A549 (cell line): ENCODE results near the gene IRF2BPL. TPM values are rescaled to one million over a fixed set of nuclear protein-coding genes. Genes with fewer than 3 reads are reported as not detected.

ENCODE experiments used
- ATAC-seq, 2 experiments: fragments of 200-7000 bp in 1 of 2; fragments of >200 bp in 1 of 2; cut with Nextera tagmentation in 1 of 2; cut with Tn5 transposase in 1 of 2; 3 replicates each; pipeline versions ENCODE4 v1.8.0 to v1.9.1; 2018 to 2020; ENCODE audit warnings: mild to moderate bottlenecking in 1 of 2, moderate library complexity in 1 of 2
- CTCF ChIA-PET: fragments of 300-600 bp; sonication (Branson Sonifier 250); formaldehyde crosslinking; extraction: SDS; loops from one replicate; lab custom pipeline; 2021; ENCODE audit warnings: antibody characterized with exemption, inconsistent platforms; lab: Yijun Ruan, JAX
- POLR2A ChIA-PET: fragments of 350-600 bp; formaldehyde crosslinking; extraction: SDS; loops from one replicate; lab custom pipeline; 2021; ENCODE audit warnings: antibody characterized with exemption, inconsistent platforms; lab: Yijun Ruan, JAX
- DNase-seq, 2 experiments: peaks; one replicate each; pipeline versions ENCODE4 v3.0.0 to v3.0.0-alpha.2; 2011 to 2016; ENCODE audit warnings: low read depth in 1 of 2, low spot score in 1 of 2
- FAIRE-seq: peaks from 2 replicates; lab custom pipeline; 2011; peaks lifted over from hg19 to GRCh38; lab: Jason Lieb, UNC
- H3K27ac ChIP-seq, 2 experiments: fragments of >200 bp; sonication (Bioruptor Twin); formaldehyde crosslinking; 3 replicates each; pipeline ENCODE4 v1.5.1; 2016 to 2017
- H3K4me1 ChIP-seq: fragments of >200 bp; sonication (Bioruptor Twin); formaldehyde crosslinking; 3 replicates; pipeline ENCODE4 v1.6.1; 2016
- H3K4me2 ChIP-seq: fragments of >200 bp; sonication (Bioruptor Twin); formaldehyde crosslinking; 3 replicates; pipeline ENCODE4 v1.6.1; 2016
- H3K4me3 ChIP-seq: fragments of >200 bp; sonication (Bioruptor Twin); formaldehyde crosslinking; 3 replicates; pipeline ENCODE4 v1.5.1; 2016
- H3K9me3 ChIP-seq: fragments of >200 bp; sonication (Bioruptor Twin); formaldehyde crosslinking; 3 replicates; pipeline ENCODE4 v1.6.1; 2016
- BCL3 ChIP-seq: fragments of >200 bp; sonication (Bioruptor Twin); formaldehyde crosslinking; IDR thresholded peaks from 3 replicates; pipeline ENCODE4 v1.6.1; 2016
- CBX8 ChIP-seq: fragments of 200-600 bp; sonication (generic); IDR thresholded peaks from 2 replicates; pipeline ENCODE4 v1.6.1; 2016
- CHD2 ChIP-seq: fragments of 150-350 bp; IDR thresholded peaks from 2 replicates; pipeline ENCODE4 v1.6.1; 2014; ENCODE audit warnings: low read length; ENCODE audit not compliant: partially characterized antibody
- CHD4 ChIP-seq: fragments of 200-600 bp; sonication (generic); IDR thresholded peaks from 2 replicates; pipeline ENCODE4 v1.6.1; 2016; ENCODE audit warnings: antibody characterized with exemption, mild to moderate bottlenecking, borderline replicate concordance
- CTCF ChIP-seq: fragments of >200 bp; sonication (Bioruptor Twin); formaldehyde crosslinking; IDR thresholded peaks from 3 replicates; pipeline ENCODE4 v1.5.1; 2016
- FOSB ChIP-seq: fragments of 250-450 bp; sonication (Bioruptor Pico); IDR thresholded peaks from 2 replicates; pipeline ENCODE4 v1.5.0; 2020; ENCODE audit warnings: mild to moderate bottlenecking, moderate library complexity
- FOSL2 ChIP-seq, 2 experiments: fragments of 450-650 bp in 1 of 2; fragments of >200 bp in 1 of 2; sonication (Bioruptor Twin) in 1 of 2; formaldehyde crosslinking; IDR thresholded peaks; 2 replicates each; pipeline versions ENCODE4 v1.5.0 to v1.6.1; 2016 to 2020; ENCODE audit warnings: mild to moderate bottlenecking in 1 of 2, moderate library complexity in 1 of 2
- FOXS1 ChIP-seq: fragments of 250-450 bp; sonication (Bioruptor Pico); IDR thresholded peaks from 2 replicates; pipeline ENCODE4 v1.5.0; 2020; ENCODE audit warnings: mild to moderate bottlenecking, moderate library complexity
- GATA3 ChIP-seq: IDR thresholded peaks from 2 replicates; pipeline ENCODE4 v1.6.1; 2012; ENCODE audit warnings: borderline replicate concordance
- HES2 ChIP-seq: fragments of >200 bp; sonication (Bioruptor Twin); formaldehyde crosslinking; IDR thresholded peaks from 2 replicates; pipeline ENCODE4 v1.6.1; 2016
- HMGXB4 ChIP-seq: fragments of 250-450 bp; sonication (Bioruptor Pico); IDR thresholded peaks from 2 replicates; pipeline ENCODE4 v1.5.0; 2021; ENCODE audit warnings: mild to moderate bottlenecking, moderate library complexity, borderline replicate concordance
- MAFK ChIP-seq: fragments of 450-650 bp; IDR thresholded peaks from 2 replicates; pipeline ENCODE4 v1.6.1; 2014; ENCODE audit not compliant: partially characterized antibody
- MYC ChIP-seq: IDR thresholded peaks from 2 replicates; pipeline ENCODE4 v1.6.1; 2012; ENCODE audit warnings: mild to moderate bottlenecking, inconsistent platforms, low read length, improper control_type of control experiment, borderline replicate concordance
- NR3C1 ChIP-seq: fragments of >200 bp; sonication (Bioruptor Twin); formaldehyde crosslinking; IDR thresholded peaks from 3 replicates; pipeline ENCODE4 v1.6.1; 2017
- PHF8 ChIP-seq: fragments of 200-600 bp; sonication (generic); IDR thresholded peaks from 2 replicates; pipeline ENCODE4 v1.6.1; 2016; ENCODE audit warnings: low read depth, mild to moderate bottlenecking, antibody characterized with exemption, moderate library complexity, borderline replicate concordance
- RARB ChIP-seq: fragments of 250-450 bp; sonication (Bioruptor Pico); IDR thresholded peaks from 2 replicates; pipeline ENCODE4 v1.8.0; 2021; ENCODE audit warnings: mild to moderate bottlenecking, moderate library complexity
- RFX5 ChIP-seq: fragments of 450-650 bp; IDR thresholded peaks from 2 replicates; pipeline ENCODE4 v1.7.1; 2014; ENCODE audit warnings: antibody characterized with exemption, mild to moderate bottlenecking, moderate library complexity
- SMC3 ChIP-seq: fragments of >200 bp; sonication (Bioruptor Twin); formaldehyde crosslinking; IDR thresholded peaks from 3 replicates; pipeline ENCODE4 v1.6.1; 2018; ENCODE audit warnings: inconsistent platforms
- SREBF2 ChIP-seq: fragments of 450-650 bp; IDR thresholded peaks from 2 replicates; pipeline ENCODE4 v1.6.1; 2014; ENCODE audit warnings: mild to moderate bottlenecking, moderate library complexity
- TFCP2L1 ChIP-seq: fragments of 250-450 bp; sonication (Bioruptor Pico); IDR thresholded peaks from 2 replicates; pipeline ENCODE4 v1.5.0; 2021; ENCODE audit warnings: mild to moderate bottlenecking
- ZC3H11A ChIP-seq: fragments of 450-650 bp; IDR thresholded peaks from 2 replicates; pipeline ENCODE4 v1.6.1; 2014; ENCODE audit warnings: antibody characterized with exemption, mild to moderate bottlenecking
- ZNF302 ChIP-seq: fragments of 250-450 bp; sonication (Bioruptor Pico); IDR thresholded peaks from 2 replicates; pipeline ENCODE4 v1.9.0; 2021; ENCODE audit warnings: inconsistent platforms, mild to moderate bottlenecking, moderate library complexity
- WGBS: methylation state at CpG from one replicate; pipeline ENCODE4 v1.1.6; 2017; ENCODE audit errors: missing lambda C conversion rate; 5-methylcytosine and 5-hydroxymethylcytosine counted together
- polyA plus RNA-seq, 4 experiments: library from polyadenylated mRNA; depleted of rRNA in 3 of 4; stranded (reverse); fragments of >200 nt; fragmentation: RNase III in 1 of 4; extraction: RNeasy Plus Mini Kit Qiagen cat#74134 plus additional on column Dnase treatment in 1 of 4; gene quantifications; 2 replicates in 3 of 4; 3 replicates in 1 of 4; pipeline ENCODE4 v1.2.3, GENCODE V29; 2011 to 2017
- TF ChIP-seq, protein P1 (sequence below): fragments of 150-350 bp; IDR thresholded peaks from 2 replicates; pipeline ENCODE4 v1.6.1; 2014; ENCODE audit warnings: low read depth, mild to moderate bottlenecking, low read length
- TF ChIP-seq, protein P2 (sequence below): IDR thresholded peaks from 2 replicates; pipeline ENCODE4 v1.6.1; 2012
- TF ChIP-seq, protein P3 (sequence below): fragments of 450-650 bp; IDR thresholded peaks from 2 replicates; pipeline ENCODE4 v1.6.1; 2014; ENCODE audit warnings: antibody characterized with exemption
- TF ChIP-seq, protein P4 (sequence below): fragments of 250-450 bp; sonication (Bioruptor Pico); IDR thresholded peaks from 2 replicates; pipeline ENCODE4 v1.5.0; 2020; ENCODE audit warnings: low read depth, mild to moderate bottlenecking, moderate library complexity

The IRF2BPL gene
- polyA plus RNA-seq, 2 of the 4 experiments (the other 2 are of a cell fraction): 18.1 to 28.3 TPM

DNA sequence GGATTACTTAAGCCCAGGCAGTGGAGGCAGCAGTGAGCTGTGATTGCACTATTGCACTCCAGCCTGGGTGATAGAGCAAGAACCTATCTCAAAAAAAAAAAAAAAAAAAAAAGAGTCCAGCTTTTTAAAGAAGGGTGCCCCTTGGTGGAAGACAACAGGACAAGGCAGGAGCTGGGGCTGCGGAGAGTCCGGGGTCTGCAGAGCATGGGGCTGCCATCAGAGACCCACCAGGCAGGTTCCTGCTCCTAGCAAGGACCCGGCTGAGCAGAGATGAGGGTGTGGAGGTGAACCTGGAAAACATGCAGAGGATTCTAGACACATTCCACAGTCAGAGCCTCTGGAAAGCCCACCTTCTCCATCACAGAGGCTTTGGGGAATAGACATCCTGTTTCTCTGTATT is 48.5 kb upstream of the IRF2BPL start:
- ChIA-PET CTCF (interaction anchor here (0.7 to 34.2 kb wide), 8 partner anchors 8 to 249 kb away, joined by 3 to 1600 read pairs (median 70); no protein-coding TSS in a partner anchor), POLR2A (no interaction called here)
- H3K4me1 ChIP-seq: peaks cover 10% of the 10 kb centered on the region
- no peaks in the 10 kb centered on the region; the same call in 2 of the 3 replicates for H3K9me3 ChIP-seq
- no peak overlapping the region for H3K4me2 ChIP-seq
- DNase-seq (no peak), FAIRE-seq (no peak), ATAC-seq (no peak; a peak in 2 of 6 replicates)
- no peak overlapping the region for H3K4me3 ChIP-seq
- H3K27ac ChIP-seq: no peak overlapping the region
- WGBS: 87% methylated on average over 3 of the region's 3 CpGs
- TF ChIP-seq CHD4 (no peak), GATA3 (no peak), MYC (no peak), HMGXB4 (CRISPR knock-in tag) (no peak), PHF8 (no peak), ZNF302 (CRISPR knock-in tag) (no peak), RFX5 (no peak), NR3C1 (no peak), RARB (CRISPR knock-in tag) (no peak), MAFK (no peak), CHD2 (no peak), CBX8 (no peak), FOSL2 (IDR thresholded peaks at IDR 0.05) (no peak), FOSL2 (CRISPR knock-in tag; IDR thresholded peaks at IDR 0.05) (no peak)
- TF ChIP-seq, protein P1, sequence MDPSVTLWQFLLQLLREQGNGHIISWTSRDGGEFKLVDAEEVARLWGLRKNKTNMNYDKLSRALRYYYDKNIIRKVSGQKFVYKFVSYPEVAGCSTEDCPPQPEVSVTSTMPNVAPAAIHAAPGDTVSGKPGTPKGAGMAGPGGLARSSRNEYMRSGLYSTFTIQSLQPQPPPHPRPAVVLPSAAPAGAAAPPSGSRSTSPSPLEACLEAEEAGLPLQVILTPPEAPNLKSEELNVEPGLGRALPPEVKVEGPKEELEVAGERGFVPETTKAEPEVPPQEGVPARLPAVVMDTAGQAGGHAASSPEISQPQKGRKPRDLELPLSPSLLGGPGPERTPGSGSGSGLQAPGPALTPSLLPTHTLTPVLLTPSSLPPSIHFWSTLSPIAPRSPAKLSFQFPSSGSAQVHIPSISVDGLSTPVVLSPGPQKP: no peak
- TF ChIP-seq, protein P2, sequence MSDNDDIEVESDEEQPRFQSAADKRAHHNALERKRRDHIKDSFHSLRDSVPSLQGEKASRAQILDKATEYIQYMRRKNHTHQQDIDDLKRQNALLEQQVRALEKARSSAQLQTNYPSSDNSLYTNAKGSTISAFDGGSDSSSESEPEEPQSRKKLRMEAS: no peak

DNA sequence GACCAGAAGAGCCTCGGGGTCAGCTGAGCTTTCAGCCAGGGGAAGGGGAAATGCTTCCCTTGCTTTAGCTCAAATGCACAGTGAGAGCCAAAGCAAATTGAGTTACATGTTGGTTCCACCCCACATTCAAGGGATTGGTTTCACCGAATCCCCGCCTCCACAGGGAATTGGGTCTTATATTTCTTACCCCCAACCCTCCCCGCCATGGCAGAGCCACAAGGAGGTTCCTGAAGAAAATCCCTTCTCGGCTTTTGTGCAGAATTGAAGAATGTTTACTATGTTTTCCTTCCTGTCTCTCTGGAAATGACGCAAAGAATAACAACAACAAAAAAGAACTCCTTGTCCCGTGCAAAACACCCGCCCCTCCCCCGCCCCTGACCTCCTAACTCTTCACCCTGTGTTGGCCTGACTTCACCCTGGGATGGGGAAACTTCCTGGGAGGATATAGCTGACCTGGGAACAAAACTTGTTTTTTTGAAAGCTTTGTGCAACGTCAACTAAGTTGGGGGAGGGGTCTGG is 47.7 kb upstream of the IRF2BPL start:
- no peaks in the 10 kb centered on the region; the same call in 2 of the 3 replicates for H3K9me3 ChIP-seq
- ChIA-PET POLR2A (interaction anchor here (1.0 kb wide), 1 partner anchor 22 kb away, joined by 3 read pairs; the partner anchor contains the start of gene CIPC), CTCF (interaction anchor here (1.6 to 34.2 kb wide), 6 partner anchors 8 to 200 kb away, joined by 6 to 1600 read pairs (median 291); no protein-coding TSS in a partner anchor)
- FAIRE-seq (no peak), DNase-seq (no peak), ATAC-seq (no peak)
- WGBS: 56% methylated on average over 10 of the region's 10 CpGs
- TF ChIP-seq TFCP2L1 (CRISPR knock-in tag): no peak
- TF ChIP-seq, protein P3, sequence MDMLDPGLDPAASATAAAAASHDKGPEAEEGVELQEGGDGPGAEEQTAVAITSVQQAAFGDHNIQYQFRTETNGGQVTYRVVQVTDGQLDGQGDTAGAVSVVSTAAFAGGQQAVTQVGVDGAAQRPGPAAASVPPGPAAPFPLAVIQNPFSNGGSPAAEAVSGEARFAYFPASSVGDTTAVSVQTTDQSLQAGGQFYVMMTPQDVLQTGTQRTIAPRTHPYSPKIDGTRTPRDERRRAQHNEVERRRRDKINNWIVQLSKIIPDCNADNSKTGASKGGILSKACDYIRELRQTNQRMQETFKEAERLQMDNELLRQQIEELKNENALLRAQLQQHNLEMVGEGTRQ: no peak
- no peak for TF ChIP-seq RARB (CRISPR knock-in tag)
- TF ChIP-seq SREBF2: no peak
- TF ChIP-seq, protein P4, sequence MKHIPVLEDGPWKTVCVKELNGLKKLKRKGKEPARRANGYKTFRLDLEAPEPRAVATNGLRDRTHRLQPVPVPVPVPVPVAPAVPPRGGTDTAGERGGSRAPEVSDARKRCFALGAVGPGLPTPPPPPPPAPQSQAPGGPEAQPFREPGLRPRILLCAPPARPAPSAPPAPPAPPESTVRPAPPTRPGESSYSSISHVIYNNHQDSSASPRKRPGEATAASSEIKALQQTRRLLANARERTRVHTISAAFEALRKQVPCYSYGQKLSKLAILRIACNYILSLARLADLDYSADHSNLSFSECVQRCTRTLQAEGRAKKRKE: no peak
- TF ChIP-seq, protein P2: no peak
- no peak for TF ChIP-seq CTCF
- TF ChIP-seq, protein P1: no peak
- TF ChIP-seq FOXS1: no peak
- TF ChIP-seq BCL3: no peak
- no peak for TF ChIP-seq GATA3
- no peak for TF ChIP-seq FOSB (CRISPR knock-in tag)
- no peak for TF ChIP-seq ZC3H11A
- no peak for TF ChIP-seq HES2
- TF ChIP-seq SMC3: no peak
- TF ChIP-seq NR3C1: no peak
- H3K4me3 ChIP-seq: no peak overlapping the region
- H3K4me2 ChIP-seq: peak overlapping the region; percentile 11
- peak overlapping the region in 1 of 2 experiments; percentile 22; a peak in 1 of 6 replicates for H3K27ac ChIP-seq
- H3K4me1 ChIP-seq: peaks cover 16% of the 10 kb centered on the region
